ENCODE results near the gene KIAA0232.

Gene KIAA0232

GRCh38 chr4:6855692-6856297 lies 73.3 kb downstream of the KIAA0232 start:
- peak; percentile 22 to 70 for DNase-seq

DNA sequence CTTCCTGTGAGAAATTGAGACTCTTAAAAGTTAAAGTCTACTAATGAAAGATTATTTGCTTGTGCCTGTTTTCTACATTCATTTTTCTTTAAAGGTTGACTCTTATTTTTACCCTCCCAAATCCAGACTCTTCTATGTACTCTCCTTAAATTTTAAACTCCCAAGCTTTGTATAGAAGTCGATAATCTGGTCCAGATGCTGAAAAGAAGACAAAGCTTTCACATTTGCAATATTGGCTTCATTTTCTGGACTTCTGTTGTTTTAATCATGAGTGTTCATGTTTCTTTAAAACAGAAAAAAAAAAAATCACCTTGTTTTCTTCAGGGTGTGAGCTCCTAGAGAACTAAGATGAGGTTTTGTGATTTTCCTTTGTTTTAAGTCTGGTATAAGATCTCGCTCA lies 73.9 kb downstream of the KIAA0232 start:
- no peak for DNase-seq

GRCh38 chr4:6857009-6857882 lies 74.7 kb downstream of the KIAA0232 start:
- no peak for DNase-seq

DNA sequence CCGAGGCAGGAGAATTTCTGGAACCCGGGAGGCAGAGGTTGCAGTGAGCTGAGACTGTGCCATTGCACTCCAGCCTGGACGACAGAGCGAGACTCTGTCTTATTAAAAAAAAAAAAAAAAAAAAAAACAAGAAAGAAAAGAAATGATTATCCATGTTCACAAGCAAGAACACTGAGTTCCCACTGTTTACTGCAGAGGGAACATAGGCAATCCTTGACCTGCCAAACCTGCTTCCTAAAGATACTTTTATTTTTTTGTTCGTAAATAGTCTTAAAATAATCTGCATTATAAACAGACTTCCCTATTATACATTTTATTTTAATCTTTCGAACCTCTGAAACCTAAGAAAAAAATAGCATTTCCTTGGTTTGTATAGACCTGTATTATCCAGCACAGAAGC lies 76.5 kb downstream of the KIAA0232 start:
- DNase-seq: no peak

GRCh38 chr4:6859543-6859942 lies 77.0 kb downstream of the KIAA0232 start:
- no peak for DNase-seq

GRCh38 chr4:6868386-6868785 lies 85.9 kb downstream of the KIAA0232 start:
- no peak for DNase-seq

DNA sequence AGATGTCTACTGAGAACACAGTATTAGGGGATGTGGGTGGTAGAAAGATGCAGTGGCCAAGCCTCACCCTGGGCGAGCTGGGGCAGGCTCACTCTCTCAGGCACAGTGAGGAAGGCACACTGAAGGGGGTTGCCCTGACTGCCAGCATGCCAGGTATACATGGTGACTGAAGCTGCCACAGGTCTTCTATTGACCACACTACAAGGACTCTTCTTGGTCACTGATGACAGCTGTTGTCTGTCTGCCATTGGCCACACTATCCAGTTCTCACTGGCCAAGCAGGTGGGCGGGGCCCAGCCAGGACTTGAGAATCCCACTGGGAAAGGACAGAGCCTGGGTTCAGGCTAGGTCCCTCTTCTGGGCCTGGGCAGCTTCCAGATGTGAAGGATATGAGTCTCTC lies 87.4 kb downstream of the KIAA0232 start:
- DNase-seq: no peak

DNA sequence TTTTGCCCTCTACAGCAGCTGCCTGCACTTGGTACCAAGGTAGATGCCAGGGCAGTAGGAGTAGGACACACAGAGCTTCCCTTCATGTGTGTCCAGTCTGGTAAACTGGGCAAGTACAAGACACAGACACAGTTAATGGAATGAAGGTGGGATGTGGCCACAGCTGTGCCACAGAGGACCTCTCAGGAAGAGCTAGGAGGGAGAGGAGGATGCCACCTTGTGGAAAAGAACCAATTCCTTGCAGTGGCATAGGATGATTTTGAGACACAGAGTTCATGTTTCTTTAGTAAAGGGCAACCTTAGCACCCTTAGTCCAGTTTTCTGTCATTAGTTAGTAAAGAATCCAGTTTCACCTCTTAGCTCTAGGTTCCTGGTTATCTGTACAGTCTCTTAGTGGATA lies 90.8 kb downstream of the KIAA0232 start:
- DNase-seq: no peak

DNA sequence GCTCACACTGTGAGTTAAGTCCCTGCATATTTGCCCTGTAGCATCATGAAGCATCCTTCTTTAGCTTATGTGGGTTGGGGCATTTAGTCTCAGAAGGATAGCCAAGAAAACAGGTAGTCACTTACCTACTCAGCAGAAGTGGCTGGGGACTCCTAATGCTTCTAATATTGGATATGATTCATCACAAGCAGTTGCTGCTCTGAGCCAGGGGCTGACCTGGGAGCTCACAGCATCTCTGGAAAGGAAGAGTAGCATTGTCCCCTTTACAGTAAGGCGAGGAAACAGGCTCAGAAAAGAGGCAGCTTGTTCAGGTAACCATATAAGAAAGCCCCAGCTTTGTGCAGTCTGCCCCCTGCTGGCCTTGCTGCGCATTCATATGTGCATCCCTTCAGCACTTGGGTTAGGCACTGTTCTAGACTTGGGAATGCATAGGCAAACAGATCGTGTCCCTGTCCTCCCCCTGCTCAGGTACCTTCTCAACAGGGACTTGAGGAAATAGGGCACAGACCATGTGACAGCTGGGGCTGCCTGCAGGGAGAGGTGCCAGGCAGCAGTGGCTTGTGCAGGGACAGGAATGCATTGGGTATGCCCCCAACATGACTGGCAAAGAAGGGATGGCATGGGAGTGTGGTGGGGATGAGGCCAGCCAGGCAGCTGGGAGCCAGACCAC lies 91.4 kb downstream of the KIAA0232 start:
- DNase-seq: peak; percentile 73 to 81

DNA sequence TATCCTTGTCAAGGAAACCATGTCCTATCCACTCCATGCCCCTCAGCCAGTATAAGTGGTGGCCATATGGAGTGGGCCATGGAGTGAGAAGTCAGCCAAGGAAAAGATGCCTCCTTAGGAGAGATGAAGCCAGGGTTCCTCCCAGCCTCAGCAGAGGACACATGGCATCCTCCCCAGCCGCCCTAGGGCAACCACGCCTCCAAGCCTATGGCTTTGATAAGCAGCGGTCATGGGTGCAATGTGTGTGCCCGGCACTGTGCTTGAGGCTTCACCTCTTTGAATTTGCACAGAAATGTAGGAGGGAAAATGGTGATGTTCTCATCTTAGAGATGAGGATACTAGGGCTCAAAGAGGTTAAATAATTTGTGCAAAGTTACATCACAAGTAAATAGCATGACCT lies 92.5 kb downstream of the KIAA0232 start:
- no peak for DNase-seq

DNA sequence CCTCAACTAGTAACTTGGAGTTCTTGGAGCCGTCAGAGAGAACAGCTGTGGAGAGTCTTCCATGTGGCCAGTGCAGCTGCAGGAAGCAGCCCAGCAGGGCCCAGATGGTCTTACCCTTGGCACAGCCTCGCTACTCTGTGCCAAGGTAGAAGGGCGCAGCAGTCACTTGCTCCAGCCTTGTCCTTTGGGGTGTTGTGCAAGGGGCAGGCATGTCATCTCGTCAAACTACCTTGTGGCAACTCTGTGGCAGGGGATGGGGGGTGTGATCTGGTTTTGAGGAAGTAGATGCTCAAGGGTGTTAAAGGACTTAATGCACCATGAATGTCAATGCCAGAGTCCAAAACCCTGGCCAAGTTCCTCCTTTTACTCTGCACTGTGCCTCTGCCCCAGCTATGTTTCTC lies 92.9 kb downstream of the KIAA0232 start:
- peak; percentile 14 to 70 for DNase-seq

DNA sequence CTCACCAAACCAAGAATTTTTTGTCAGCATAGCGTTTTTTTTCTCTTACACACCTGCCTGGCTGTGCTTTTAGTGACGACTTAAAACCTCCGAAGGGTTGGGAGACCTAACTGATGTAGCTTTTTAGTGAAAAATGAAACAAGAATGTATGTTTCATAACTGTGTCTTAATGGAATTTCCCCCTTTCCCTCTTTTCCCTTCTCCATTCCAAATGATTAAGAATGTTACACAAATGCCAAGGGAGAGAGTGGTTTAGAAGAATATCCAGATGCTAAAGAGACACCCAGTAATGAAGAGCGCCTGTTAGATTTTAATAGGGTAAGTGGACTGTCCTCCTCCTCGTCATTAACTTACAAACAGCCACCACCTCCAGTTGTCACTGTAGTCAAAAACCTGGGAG lies 93.9 kb downstream of the KIAA0232 start:
- no peak for DNase-seq

DNA sequence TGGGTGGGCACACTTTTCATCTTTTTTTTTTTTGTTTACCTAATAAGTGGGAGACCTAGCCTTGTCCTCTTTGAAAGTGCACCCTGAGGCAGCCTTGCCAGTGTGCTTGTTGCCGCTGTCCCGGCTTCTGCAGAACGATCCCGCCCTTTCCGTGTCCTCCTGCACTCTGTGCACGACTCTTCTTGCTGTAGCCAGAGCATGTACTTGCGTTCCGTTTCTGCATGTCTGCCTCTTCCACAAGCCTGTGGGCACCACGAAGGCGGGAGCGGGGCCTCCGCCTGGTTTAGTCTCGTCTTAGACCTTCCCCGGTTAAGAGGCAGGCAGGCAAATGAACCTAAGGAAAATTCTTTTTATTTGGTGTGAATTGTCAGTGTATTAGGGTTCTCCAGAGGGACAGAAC lies 94.5 kb downstream of the KIAA0232 start:
- DNase-seq: no peak

DNA sequence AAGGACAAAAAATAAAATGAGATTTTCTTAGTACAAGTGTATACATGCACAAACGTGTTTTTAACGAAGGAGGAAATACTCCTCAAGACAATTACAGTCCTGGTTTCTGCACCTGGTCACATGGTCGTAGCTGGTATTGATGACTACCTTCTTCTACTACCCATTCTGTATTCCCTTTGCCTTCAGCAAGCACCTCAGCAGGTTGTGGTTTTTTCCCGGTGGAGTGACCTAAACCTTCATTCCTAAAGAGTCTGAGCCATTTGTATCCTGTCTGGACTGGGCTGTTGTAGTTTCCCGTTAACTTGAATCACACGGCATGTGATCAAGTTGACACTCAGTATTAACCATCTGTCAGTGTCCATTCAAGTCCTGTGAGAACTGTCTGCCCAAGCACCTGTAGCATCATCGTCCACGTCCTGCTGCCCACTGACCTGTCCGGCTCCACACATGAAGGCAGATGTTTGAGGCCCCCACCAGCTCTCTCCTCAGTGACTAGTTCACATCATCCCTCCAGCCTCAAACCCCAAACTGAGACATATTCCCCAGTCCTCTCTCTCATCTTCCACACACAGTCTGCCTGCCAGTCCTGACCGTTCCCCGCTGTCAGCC lies 96.0 kb downstream of the KIAA0232 start:
- DNase-seq: no peak

DNA sequence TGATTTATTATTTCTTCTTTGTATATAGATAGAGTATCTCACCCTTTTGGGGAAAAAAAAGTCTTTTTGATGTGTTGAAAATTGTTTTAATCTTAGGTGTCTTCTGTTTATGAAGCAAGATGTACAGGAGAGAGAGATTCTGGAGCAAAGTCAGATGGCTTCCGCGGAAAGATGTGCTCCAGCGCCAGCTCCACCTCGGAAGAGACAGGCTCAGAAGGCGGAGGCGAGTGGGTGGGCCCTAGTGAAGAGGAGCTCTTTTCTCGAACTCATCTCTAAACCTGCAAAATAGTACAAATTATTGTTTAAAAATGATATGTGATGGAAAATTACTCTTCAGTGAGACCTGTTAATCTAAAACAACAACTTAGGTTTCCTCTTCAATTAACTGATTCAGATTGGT lies 98.2 kb downstream of the KIAA0232 start:
- no peak for DNase-seq

DNA sequence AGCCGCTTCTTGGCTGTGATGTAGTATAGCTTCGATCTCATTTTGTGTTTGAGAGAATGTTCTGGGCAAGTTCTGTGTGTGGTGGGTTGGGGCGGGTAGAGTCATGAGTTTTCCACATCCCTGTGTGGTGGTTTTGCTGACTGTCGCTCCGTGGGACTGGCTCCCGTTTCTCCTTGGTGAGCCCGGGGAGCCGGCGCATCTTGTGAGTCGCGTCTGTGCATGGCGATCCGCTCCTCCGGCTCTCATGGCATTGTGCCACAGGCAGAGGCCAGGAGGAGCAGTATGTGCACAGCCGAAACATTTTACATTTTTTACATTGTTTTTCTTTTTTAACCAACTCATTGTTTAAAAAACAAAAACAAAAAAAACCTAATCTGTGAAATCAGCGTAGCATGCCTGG lies 99.4 kb downstream of the KIAA0232 start:
- no peak for DNase-seq

DNA sequence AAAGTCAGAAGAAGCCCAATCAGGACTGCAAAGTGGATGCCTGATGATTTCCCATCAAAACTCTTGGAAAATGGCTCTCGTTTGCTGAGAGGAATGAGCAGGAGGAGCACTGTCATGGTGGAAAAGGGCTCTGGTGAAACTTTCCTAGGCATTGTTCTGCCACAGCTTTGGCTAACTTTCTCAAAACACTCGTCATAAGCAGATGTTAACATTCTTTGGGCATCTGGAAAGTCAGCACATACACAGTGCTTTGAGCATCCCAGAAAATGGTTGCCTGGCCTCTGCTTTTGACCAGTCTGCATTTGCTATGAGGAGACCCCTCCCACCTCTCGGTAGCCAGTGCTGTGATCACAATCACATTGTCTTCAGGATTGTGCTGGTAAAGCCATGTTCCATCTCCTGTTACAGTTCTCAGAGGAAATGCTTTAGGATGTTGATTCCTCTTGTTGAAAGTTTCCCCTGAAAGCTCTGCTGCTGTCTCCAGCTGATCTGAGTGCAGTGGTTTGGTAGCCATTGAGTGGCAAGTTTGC lies 101.9 kb downstream of the KIAA0232 start:
- no peak for DNase-seq

- peak; percentile 45 to 62 for DNase-seq
Observed at GRCh38 chr4:6885953-6886557, 103.5 kb downstream of the KIAA0232 start.

GRCh38 chr4:6886886-6887285 lies 104.4 kb downstream of the KIAA0232 start:
- no peak for DNase-seq

GRCh38 chr4:6887591-6888371 lies 105.3 kb downstream of the KIAA0232 start:
- DNase-seq: no peak

DNA sequence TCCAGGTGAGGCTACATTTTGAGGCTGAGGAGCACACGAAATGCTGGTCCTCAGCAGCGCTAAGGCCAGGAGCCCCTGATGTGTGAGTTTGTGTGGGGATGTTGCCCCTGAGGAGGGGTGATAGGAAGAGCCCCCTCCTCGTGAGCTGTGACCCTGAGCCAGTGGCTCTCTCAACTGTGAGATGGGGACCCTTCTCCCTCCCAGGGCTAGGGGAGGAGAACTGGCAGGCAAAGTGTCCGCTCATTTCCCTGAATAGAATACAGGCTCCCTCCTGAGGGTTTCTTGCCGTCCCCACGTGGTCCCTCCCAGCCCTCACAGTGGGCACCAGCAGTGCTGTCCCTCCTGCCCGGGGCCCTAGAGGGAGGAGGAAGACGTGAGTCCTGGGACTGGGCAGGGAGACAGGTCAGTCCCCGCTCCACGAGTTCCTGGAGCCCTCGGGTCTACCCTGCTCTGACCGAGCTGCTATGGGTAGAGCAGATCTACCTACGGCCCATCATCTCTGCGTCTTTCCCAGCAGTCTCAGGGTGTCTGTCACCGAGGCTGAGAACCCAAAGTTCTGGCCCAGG lies 106.1 kb downstream of the KIAA0232 start:
- no peak for DNase-seq
